ENCODE data around the gene PHRF1. TPM values are rescaled to one million over a fixed set of nuclear protein-coding genes. Genes with fewer than 3 reads are reported as not detected.

PHRF1 gene
- total and polyA plus RNA-seq, 2 donors (not counting 3 experiments of a cell fraction or from before 2014, with no cell fraction given): 14.2 to 39.4 TPM

GRCh38 chr11:655036-655726 lies 78.9 kb downstream of the PHRF1 start:
- H3K4me3 ChIP-seq (replicated peaks in 1 of 3; ENCODE audit: insufficient read depth in 1 of 3, low read depth in 1 of 3, low read length in 3 of 3): no peak overlapping the region
- no peaks in the 10 kb centered on the region for H3K9me3 ChIP-seq (replicated peaks; ENCODE audit: control insufficient read depth, insufficient read depth, low read length)
- DNase-seq (ENCODE audit: low read depth, low spot score) (no peak), FAIRE-seq (no peak)
- no peaks in the 10 kb centered on the region for H3K9me1 ChIP-seq (replicated peaks; ENCODE audit: control insufficient read depth, extremely low read depth, insufficient read depth, low read length)
- H3K4me2 ChIP-seq (ENCODE audit: insufficient read depth, low read length): no peak overlapping the region
- intact Hi-C loops (cut with micrococcal nuclease) (no loop called here), dilution Hi-C loops (cut with MboI; ENCODE audit: extremely low pct_ligation_motif_present, low sequenced_read_pairs) (no loop called here)
- H3K9ac ChIP-seq (replicated peaks; ENCODE audit: extremely low read depth, insufficient read depth, low read length): no peak overlapping the region
- POLR2A ChIA-PET: no interaction called here
- no peak overlapping the region for H3K27ac ChIP-seq (ENCODE audit: insufficient read depth, low read depth, low read length)
- no peaks in the 10 kb centered on the region for H3K79me2 ChIP-seq (ENCODE audit: control insufficient read depth, insufficient read depth, low read length)
- H3K36me3 ChIP-seq (ENCODE audit: control insufficient read depth in 2 of 2, extremely low read depth in 1 of 2, insufficient read depth in 2 of 2, low read length in 2 of 2): peaks cover 2 to 26% of the 10 kb centered on the region in 2 experiments
- CTCF ChIA-PET: interaction anchor here (0.8 kb wide), 1 partner anchor 18 kb away, joined by 3 read pairs; no protein-coding TSS in a partner anchor
- BruUV-seq (replicated peaks): no TSS peak
- no peaks in the 10 kb centered on the region for H4K20me1 ChIP-seq (replicated peaks; ENCODE audit: control insufficient read depth, extremely low read depth, insufficient read depth, low read length)
- TF ChIP-seq POLR2AphosphoS5 (IDR thresholded peaks at IDR 0.05; ENCODE audit: insufficient read depth, low read depth, low read length): no peak
- TF ChIP-seq GATA2 (IDR thresholded peaks at IDR 0.05; ENCODE audit: insufficient read depth, insufficient read length, low read depth, low read length): no peak
- TF ChIP-seq POLR2A (IDR thresholded peaks at IDR 0.05; ENCODE audit: low read depth, low read length): no peak
- TF ChIP-seq MAX (IDR thresholded peaks at IDR 0.05; ENCODE audit: insufficient read depth, insufficient read length): no peak
- no peak for TF ChIP-seq EZH2 (IDR thresholded peaks at IDR 0.05; ENCODE audit: borderline replicate concordance, low read depth, low read length, severe bottlenecking)
- TF ChIP-seq MYC (IDR thresholded peaks at IDR 0.05; ENCODE audit: low read depth, low read length): no peak
- TF ChIP-seq FOS (IDR thresholded peaks at IDR 0.05; ENCODE audit: borderline replicate concordance, insufficient read depth, low read length): no peak
- no peak for TF ChIP-seq JUN (IDR thresholded peaks at IDR 0.05; ENCODE audit: borderline replicate concordance, insufficient read depth, insufficient read length, low read depth)
- TF ChIP-seq, protein P1, sequence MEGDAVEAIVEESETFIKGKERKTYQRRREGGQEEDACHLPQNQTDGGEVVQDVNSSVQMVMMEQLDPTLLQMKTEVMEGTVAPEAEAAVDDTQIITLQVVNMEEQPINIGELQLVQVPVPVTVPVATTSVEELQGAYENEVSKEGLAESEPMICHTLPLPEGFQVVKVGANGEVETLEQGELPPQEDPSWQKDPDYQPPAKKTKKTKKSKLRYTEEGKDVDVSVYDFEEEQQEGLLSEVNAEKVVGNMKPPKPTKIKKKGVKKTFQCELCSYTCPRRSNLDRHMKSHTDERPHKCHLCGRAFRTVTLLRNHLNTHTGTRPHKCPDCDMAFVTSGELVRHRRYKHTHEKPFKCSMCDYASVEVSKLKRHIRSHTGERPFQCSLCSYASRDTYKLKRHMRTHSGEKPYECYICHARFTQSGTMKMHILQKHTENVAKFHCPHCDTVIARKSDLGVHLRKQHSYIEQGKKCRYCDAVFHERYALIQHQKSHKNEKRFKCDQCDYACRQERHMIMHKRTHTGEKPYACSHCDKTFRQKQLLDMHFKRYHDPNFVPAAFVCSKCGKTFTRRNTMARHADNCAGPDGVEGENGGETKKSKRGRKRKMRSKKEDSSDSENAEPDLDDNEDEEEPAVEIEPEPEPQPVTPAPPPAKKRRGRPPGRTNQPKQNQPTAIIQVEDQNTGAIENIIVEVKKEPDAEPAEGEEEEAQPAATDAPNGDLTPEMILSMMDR (IDR thresholded peaks at IDR 0.05; ENCODE audit: extremely low read depth in 1 of 2, insufficient read depth in 1 of 2, low read depth in 1 of 2, low read length in 2 of 2): no peak
- H3K27me3 ChIP-seq (ENCODE audit: control insufficient read depth in 2 of 2, insufficient read depth in 2 of 2, low read length in 2 of 2): no peaks in the 10 kb centered on the region
- no peaks in the 10 kb centered on the region for H3K4me1 ChIP-seq (ENCODE audit: control insufficient read depth, extremely low read depth, insufficient read depth, low read length)
- no peak overlapping the region for H2AFZ ChIP-seq (ENCODE audit: low read depth, low read length)
